ENCODE results near the gene RNASEH1. TPM values are rescaled to one million over a fixed set of nuclear protein-coding genes. Genes with fewer than 3 reads are reported as not detected.
A peak's percentile ranks its signal among the peaks of the same experiment; 100 is the strongest.

The RNASEH1 gene
- total and polyA plus RNA-seq, 8 donors, result 5.5 to 10.6 (median 8.0) TPM

DNA sequence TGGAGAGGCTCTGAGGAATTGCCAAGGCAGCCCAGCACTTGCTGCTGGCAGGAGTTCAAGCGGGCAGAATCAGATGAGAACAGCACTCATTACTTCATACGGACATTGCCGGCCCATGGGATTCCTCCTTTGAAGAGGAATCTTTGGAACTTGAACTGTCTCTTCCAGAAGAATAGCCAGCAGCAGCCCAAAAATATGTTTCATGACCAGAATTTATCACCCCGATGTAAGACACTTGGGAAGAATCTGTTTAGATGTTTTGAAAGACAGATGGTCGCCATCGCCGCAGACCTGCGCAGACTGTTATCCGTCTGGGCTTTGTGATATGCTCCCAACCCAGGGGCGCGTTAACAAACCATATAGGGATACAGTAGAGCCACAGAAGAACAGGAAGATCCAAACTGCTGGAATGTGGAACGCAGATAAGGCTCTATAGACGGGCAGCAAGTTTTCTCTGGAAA, 35.1 kb downstream of the RNASEH1 start:
- H3K27ac ChIP-seq, result peak overlapping the region in 2 of 4 donors; percentile 27 to 30
- WGBS, 2 donors, result 43 to 49% methylated on average over 13 of the region's 13 CpGs
- DNase-seq (no peak), FAIRE-seq (no peak), ATAC-seq (no peak)
- H3K9me3 ChIP-seq, result no peaks in the 10 kb centered on the region
- no peak for TF ChIP-seq CTCF (IDR thresholded peaks at IDR 0.05)
- peaks cover 8 to 21% (median 17%) of the 10 kb centered on the region in 3 donors for H3K4me1 ChIP-seq
- H3K4me3 ChIP-seq, result no peak overlapping the region
- no peaks in the 10 kb centered on the region for H3K27me3 ChIP-seq
- no peaks in the 10 kb centered on the region for H3K36me3 ChIP-seq
- intact Hi-C loops (cut with DNase I), result no loop called here

DNA sequence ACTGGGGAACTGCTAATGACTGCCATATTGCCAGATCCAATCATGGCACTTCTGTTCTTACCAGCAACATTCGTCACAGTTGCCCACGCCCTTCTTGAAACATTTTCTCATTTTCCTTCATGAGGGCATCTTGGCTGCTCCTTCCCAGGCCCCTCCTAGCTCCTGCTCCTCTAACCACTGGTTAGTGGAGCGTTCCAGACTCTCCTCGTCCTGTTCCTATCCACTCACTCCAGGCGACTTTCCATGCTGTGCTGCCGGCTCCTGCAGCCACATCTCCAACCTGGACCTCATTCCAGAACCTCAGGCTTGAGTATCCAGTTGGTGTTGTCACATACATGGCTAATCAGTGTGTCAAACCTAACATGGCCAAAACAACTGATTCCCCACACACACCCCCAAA, 37.5 kb downstream of the RNASEH1 start:
- no peak for ATAC-seq
- Histone ChIP-seq H3K4me3 (no peak overlapping the region), H3K36me3 (no peaks in the 10 kb centered on the region), H3K27me3 (no peaks in the 10 kb centered on the region), H3K9me3 (no peaks in the 10 kb centered on the region), H3K4me1 (peaks cover 8 to 27% (median 17%) of the 10 kb centered on the region in 3 donors), H3K27ac (no peak overlapping the region)
- intact Hi-C loops (cut with DNase I), result no loop called here
- WGBS, 2 donors, result 93 to 96% methylated on average over 6 of the region's 6 CpGs
- DNase-seq, result no peak
- FAIRE-seq, result no peak
- TF ChIP-seq CTCF (IDR thresholded peaks at IDR 0.05), result no peak

- WGBS, 2 donors, result 3 to 4% methylated on average over 72 to 76 of the region's 76 CpGs
- ATAC-seq, result peak; percentile 71 to 82 (median 78)
- peak; percentile 68 to 94 (median 84) for DNase-seq
- no peak for FAIRE-seq
- Histone ChIP-seq H3K4me1 (peaks cover 8 to 23% (median 17%) of the 10 kb centered on the region in 3 donors), H3K36me3 (no peaks in the 10 kb centered on the region), H3K4me3 (peak within 1 kb of the TSS; percentile 69 to 86 (median 79)), H3K9me3 (no peaks in the 10 kb centered on the region), H3K27me3 (no peaks in the 10 kb centered on the region), H3K27ac (peak within 1 kb of the TSS; percentile 96 to 100 (median 99))
- intact Hi-C loops (cut with DNase I), result no loop called here
- TF ChIP-seq CTCF (IDR thresholded peaks at IDR 0.05), result no peak
Measured at GRCh38 chr2:3519255-3520205, 38.6 kb downstream of the RNASEH1 start, which contains the start of gene ADI1. Gene ADI1 (minus strand): TSS chr2:3519531. CDS start chr2:3519487, 44 bp downstream.

DNA sequence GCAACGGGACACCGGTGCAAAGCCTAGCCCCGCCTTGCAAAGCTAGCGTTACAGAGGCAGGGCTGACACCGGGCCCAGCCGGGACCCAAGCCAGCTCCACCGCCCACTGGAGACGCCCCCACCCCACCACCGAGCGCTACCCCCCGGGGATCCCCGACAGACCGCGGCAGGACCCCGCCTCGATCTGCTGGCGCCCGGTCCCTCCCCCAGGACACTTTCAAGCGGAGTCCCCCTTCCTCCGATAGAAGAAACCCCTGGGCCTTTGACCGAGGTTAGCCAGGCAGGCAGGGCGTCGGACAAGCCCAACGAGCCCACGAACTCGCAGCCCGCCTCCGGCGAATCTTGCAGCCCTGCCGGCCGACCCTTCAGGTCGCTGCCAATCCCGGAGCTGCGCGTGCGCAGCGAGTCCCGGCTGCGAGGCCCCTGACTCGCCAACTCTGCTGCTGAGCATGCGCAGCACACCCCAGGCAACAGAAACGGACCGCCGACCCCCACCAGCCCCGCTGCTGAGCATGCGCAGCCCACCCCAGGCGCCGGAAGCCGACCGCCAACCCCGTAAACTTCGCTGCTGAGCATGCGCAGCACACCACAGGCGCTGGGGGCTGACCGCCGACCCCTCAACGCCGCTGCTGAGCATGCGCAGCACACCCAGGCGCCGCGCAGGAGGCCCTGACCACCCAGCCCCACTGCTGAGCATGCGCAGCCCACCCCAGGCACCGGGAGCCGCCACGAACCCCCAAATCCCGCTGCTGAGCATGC, 39.5 kb downstream of the RNASEH1 start:
- TF ChIP-seq CTCF (IDR thresholded peaks at IDR 0.05), result no peak
- peak overlapping the region; percentile 96 to 100 (median 99) for H3K27ac ChIP-seq
- peak; percentile 84 to 94 (median 92) for ATAC-seq
- peaks cover 0 to 2% (median 0%) of the 10 kb centered on the region in 3 donors for H3K36me3 ChIP-seq
- WGBS, 2 donors, result 0 to 1% methylated on average over 58 to 67 of the region's 67 CpGs
- no peaks in the 10 kb centered on the region for H3K27me3 ChIP-seq
- H3K4me1 ChIP-seq, result peaks cover 0 to 17% (median 10%) of the 10 kb centered on the region in 3 donors
- H3K4me3 ChIP-seq, result peak overlapping the region; percentile 69 to 86 (median 79)
- no peak for FAIRE-seq
- no peaks in the 10 kb centered on the region for H3K9me3 ChIP-seq
- peak; percentile 97 to 100 (median 99) for DNase-seq
- intact Hi-C loops (cut with DNase I), result no loop called here
